Esophagus squamous epithelium (tissue), 4 donors: ENCODE measurements around the gene NUP88.

Experiments used
- CTCF ChIP-seq, 6 experiments: fragments of 450-650 bp in 4 of 6; fragments of 200-600 bp in 2 of 6; sonication (generic) in 2 of 6; IDR thresholded peaks; one replicate each; pipeline ENCODE4 v1.5.1; 2016 to 2019; ENCODE audit warnings: antibody characterized with exemption in 6 of 6, mild to moderate bottlenecking in 4 of 6, moderate library complexity in 4 of 6
- POLR2A ChIP-seq, 4 donors: fragments of 450-650 bp; IDR thresholded peaks; one replicate each; pipeline ENCODE4 v1.6.1; 2017; ENCODE audit warnings: antibody characterized with exemption in 4 of 4, mild to moderate bottlenecking in 4 of 4, moderate library complexity in 3 of 4

DNA sequence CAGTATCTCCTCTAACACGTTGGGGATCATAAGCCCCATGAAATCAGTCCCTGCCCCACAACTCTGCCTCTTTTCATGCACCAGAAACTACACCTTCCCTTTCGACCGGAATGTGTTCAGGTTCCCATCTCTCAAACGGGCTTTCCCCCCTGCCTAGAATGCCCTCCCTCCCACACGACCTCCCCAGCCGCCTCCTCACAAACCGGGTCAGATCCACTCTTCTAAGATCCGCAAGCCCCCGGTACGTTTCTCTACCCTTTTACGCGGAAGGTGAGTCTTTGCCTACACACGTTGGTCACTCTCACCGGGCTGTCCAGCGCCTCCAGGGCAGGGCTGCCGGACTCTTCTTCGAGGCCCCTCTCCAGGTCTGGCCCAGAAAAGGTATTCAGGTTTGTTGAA, 48.6 kb upstream of the NUP88 start:
- no peak for TF ChIP-seq CTCF (IDR thresholded peaks at IDR 0.05)
- TF ChIP-seq POLR2A (IDR thresholded peaks at IDR 0.05), result no peak
